ENCODE measurements around the gene AKAP6. TPM values are rescaled to one million over a fixed set of nuclear protein-coding genes. Genes with fewer than 3 reads are reported as not detected.

AKAP6 gene
- total RNA-seq, 4 donors from 2014 or later: 2.0 to 11.0 (median 4.2) TPM

DNA sequence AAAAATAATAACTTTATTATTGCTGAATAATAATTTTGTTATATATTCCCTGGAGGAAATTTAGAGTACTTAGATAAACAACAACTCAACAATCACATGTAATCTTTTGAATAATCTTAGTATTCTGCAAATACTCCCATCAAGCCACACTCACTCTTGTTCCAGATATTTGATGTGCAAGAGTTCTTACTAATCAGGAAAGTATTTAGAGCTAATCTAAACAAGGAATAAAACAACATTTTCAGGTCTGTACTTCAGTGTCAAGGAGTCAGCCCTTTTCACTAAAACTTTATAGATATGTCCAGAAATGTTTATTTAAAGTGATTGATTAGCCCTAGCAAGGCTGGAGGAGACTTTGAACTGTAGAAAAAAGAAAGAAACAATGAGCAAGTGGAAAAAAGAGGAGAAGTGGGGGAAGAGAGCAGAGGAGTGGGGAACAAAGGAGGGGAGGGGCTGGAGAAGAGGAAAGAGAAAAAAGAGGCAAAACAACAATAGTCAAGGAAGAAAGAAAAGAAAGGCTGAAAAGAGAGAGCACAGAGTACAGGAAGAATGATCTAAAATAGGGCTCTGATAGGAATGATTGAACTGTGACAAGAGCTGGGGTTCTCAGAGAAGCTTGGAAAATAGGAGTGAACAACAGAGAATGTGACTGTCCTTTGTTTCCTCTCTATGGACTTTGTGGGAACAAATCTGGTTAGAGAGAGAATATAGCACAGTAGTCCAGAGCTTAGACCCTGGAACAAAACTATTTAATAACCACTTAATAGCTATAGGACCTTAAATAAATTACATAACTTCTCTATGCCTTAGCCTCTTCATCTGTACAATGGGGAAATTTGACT, 238.7 kb downstream of the AKAP6 start:
- no peak for DNase-seq (ENCODE audit: low spot score in 2 of 2)
- H3K36me3 ChIP-seq: no peaks in the 10 kb centered on the region
- no peaks in the 10 kb centered on the region for H3K9me3 ChIP-seq
- no peak overlapping the region for H3K4me3 ChIP-seq
- peaks cover 10% of the 10 kb centered on the region for H3K4me1 ChIP-seq
- no peak overlapping the region for H3K27ac ChIP-seq
- no peaks in the 10 kb centered on the region for H3K27me3 ChIP-seq
- TF ChIP-seq POLR2A (IDR thresholded peaks at IDR 0.05) (no peak), EP300 (IDR thresholded peaks at IDR 0.05) (no peak)

DNA sequence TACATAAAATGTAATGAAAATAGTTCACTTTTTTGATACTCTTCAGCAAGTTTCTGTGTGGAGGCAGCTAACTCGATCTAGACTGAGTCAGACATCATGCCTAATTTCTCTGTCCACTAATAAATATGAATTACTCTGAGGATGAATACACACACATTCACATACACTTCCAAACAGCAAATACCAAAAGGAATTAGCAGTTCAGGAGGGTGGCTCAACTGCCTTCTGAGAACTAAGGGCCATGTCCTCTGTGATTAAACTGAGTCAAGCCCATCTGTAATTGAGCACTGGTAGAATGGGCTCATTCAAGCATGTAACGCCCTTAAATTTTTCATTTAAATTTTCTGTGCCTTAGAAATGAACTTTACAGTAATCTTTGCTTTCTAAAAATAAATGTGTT, 242.5 kb downstream of the AKAP6 start:
- TF ChIP-seq POLR2AphosphoS5 (IDR thresholded peaks at IDR 0.05) (no peak), POLR2A (IDR thresholded peaks at IDR 0.05) (no peak), EP300 (IDR thresholded peaks at IDR 0.05) (no peak)
- TF ChIP-seq, protein P1, sequence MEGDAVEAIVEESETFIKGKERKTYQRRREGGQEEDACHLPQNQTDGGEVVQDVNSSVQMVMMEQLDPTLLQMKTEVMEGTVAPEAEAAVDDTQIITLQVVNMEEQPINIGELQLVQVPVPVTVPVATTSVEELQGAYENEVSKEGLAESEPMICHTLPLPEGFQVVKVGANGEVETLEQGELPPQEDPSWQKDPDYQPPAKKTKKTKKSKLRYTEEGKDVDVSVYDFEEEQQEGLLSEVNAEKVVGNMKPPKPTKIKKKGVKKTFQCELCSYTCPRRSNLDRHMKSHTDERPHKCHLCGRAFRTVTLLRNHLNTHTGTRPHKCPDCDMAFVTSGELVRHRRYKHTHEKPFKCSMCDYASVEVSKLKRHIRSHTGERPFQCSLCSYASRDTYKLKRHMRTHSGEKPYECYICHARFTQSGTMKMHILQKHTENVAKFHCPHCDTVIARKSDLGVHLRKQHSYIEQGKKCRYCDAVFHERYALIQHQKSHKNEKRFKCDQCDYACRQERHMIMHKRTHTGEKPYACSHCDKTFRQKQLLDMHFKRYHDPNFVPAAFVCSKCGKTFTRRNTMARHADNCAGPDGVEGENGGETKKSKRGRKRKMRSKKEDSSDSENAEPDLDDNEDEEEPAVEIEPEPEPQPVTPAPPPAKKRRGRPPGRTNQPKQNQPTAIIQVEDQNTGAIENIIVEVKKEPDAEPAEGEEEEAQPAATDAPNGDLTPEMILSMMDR (IDR thresholded peaks at IDR 0.05): no peak
- 84% methylated on average over 2 of the region's 2 CpGs for WGBS
- Histone ChIP-seq H3K36me3 (no peaks in the 10 kb centered on the region), H3K27ac (no peak overlapping the region), H3K27me3 (no peaks in the 10 kb centered on the region), H3K4me3 (no peak overlapping the region), H3K9me3 (no peaks in the 10 kb centered on the region), H3K4me1 (peaks cover 3% of the 10 kb centered on the region)
- no peak for DNase-seq (ENCODE audit: low spot score in 2 of 2)

DNA sequence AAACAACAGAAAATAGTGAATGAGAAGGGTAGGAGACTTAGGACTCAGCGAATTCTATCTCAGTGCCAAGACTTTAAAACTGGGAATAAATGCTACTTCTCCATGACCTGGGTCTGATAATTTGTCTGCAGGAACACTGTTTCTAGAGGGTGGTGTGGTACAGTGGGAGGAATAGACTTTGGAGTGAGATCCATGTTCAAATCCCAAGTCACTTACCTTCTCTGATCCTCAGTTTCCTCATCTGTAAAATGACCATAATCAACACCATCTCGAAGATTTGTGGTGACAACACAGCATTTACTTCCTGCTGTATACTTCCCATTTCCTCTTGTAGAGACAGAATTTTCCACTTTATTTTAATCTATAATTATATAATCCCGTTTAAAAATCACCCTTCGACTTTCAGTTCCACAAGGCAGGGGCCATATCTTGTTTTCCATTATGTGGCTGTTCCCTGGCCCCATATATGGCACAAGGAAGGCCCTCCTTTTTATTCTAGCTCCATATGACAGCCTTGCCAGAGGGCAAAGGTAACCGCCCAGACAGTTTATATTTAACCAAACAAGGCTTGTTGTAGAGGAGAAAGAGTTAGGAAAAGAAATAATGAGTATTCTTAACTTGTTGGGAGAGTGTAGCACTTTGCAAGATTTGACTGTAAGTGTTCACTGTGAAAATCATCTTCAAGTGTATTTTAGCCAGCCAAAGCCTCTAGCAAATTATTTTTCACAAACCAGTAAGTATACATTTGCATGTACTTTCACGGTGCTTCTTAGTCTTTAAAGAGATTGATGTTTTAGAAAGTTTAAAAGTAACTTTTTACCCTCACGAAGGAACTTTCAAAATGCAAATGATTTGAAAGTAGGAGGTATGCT, 243.1 kb downstream of the AKAP6 start:
- no peaks in the 10 kb centered on the region for H3K9me3 ChIP-seq
- no peak overlapping the region for H3K4me3 ChIP-seq
- no peaks in the 10 kb centered on the region for H3K27me3 ChIP-seq
- DNase-seq (ENCODE audit: low spot score in 2 of 2): no peak
- 76% methylated on average over 7 of the region's 7 CpGs for WGBS
- H3K4me1 ChIP-seq: peaks cover 6% of the 10 kb centered on the region
- no peaks in the 10 kb centered on the region for H3K36me3 ChIP-seq
- TF ChIP-seq EP300 (IDR thresholded peaks at IDR 0.05) (no peak), POLR2AphosphoS5 (IDR thresholded peaks at IDR 0.05) (no peak), POLR2A (IDR thresholded peaks at IDR 0.05) (no peak)
- TF ChIP-seq, protein P1 (IDR thresholded peaks at IDR 0.05): no peak
- H3K27ac ChIP-seq: no peak overlapping the region

DNA sequence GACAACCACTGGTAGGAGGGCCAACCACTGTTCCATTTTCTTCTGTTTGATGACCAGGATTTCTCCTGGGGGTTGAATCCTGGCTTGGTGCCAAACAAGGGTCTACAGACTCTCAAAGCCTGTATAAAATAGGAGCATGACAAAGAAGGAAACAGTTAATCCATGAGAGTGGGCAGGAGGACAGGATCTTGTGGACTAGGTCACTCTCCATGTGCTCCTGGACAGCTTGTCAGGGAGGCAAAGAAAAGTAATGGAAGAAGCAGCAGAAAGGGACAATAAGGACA, 243.7 kb downstream of the AKAP6 start:
- Histone ChIP-seq H3K27ac (no peak overlapping the region), H3K4me3 (no peak overlapping the region)
- no peak for TF ChIP-seq POLR2A (IDR thresholded peaks at IDR 0.05)
- no peak for TF ChIP-seq POLR2AphosphoS5 (IDR thresholded peaks at IDR 0.05)
- TF ChIP-seq, protein P1 (IDR thresholded peaks at IDR 0.05): no peak
- no peak for TF ChIP-seq EP300 (IDR thresholded peaks at IDR 0.05)

DNA sequence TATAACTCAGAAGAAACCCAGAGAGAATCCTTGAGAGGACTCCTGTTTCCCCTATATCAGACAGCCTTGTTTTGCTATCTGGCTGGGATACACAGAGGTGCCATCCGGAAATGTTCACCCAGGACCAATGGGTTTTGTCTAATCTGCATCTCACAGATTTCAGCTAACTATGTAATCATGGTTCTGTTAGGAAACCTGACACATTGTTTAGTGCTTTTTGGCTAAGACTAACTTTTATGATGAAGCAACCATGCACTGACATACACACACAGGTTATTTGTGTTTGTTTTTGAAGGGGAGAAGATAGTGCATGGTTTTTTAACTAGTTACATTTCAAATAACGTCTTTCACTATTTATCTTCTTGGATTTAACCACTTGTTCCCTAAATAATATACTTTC, 245.2 kb downstream of the AKAP6 start:
- WGBS: 77% methylated on average over 2 of the region's 2 CpGs
- no peak for TF ChIP-seq POLR2A (IDR thresholded peaks at IDR 0.05)
- TF ChIP-seq, protein P1 (IDR thresholded peaks at IDR 0.05): no peak
- no peak for TF ChIP-seq EP300 (IDR thresholded peaks at IDR 0.05)
- no peak for TF ChIP-seq POLR2AphosphoS5 (IDR thresholded peaks at IDR 0.05)
- Histone ChIP-seq H3K36me3 (no peaks in the 10 kb centered on the region), H3K9me3 (no peaks in the 10 kb centered on the region), H3K4me1 (peaks cover 6% of the 10 kb centered on the region), H3K4me3 (no peak overlapping the region), H3K27me3 (no peaks in the 10 kb centered on the region), H3K27ac (no peak overlapping the region)
- DNase-seq (ENCODE audit: low spot score in 2 of 2): no peak

More for the DNA sequence above, 243.7 kb downstream of the AKAP6 start:
- H3K36me3 ChIP-seq: no peaks in the 10 kb centered on the region
- DNase-seq (ENCODE audit: low spot score in 2 of 2): no peak
- peaks cover 6% of the 10 kb centered on the region for H3K4me1 ChIP-seq
- H3K9me3 ChIP-seq: no peaks in the 10 kb centered on the region
- no peaks in the 10 kb centered on the region for H3K27me3 ChIP-seq
